ENCODE results near the gene SLC8A1.

Gene SLC8A1

GRCh38 chr2:40372283-40372985 lies 79.5 kb downstream of the SLC8A1 start:
- DNase-seq, result no peak
- TF ChIP-seq GATA1 (IDR thresholded peaks at IDR 0.05; ENCODE audit: low read depth, low read length) (no peak), POLR2A (IDR thresholded peaks at IDR 0.05; ENCODE audit: low read length) (no peak)

GRCh38 chr2:40371525-40372282 lies 80.2 kb downstream of the SLC8A1 start:
- no peak for DNase-seq
- TF ChIP-seq POLR2A (IDR thresholded peaks at IDR 0.05; ENCODE audit: low read length) (no peak), GATA1 (IDR thresholded peaks at IDR 0.05; ENCODE audit: low read depth, low read length) (no peak)

- no peak for TF ChIP-seq POLR2A (IDR thresholded peaks at IDR 0.05; ENCODE audit: low read length)
- DNase-seq, result no peak
Measured at GRCh38 chr2:40370007-40370395, 81.9 kb downstream of the SLC8A1 start.

GRCh38 chr2:40369267-40370006 lies 82.5 kb downstream of the SLC8A1 start:
- DNase-seq, result no peak
- TF ChIP-seq POLR2A (IDR thresholded peaks at IDR 0.05; ENCODE audit: low read length), result no peak
- TF ChIP-seq GATA1 (IDR thresholded peaks at IDR 0.05; ENCODE audit: low read depth, low read length), result no peak

- DNase-seq, result no peak
- TF ChIP-seq GATA1 (IDR thresholded peaks at IDR 0.05; ENCODE audit: low read depth, low read length) (no peak), POLR2A (IDR thresholded peaks at IDR 0.05; ENCODE audit: low read length) (no peak)
Measured at GRCh38 chr2:40367652-40368051, 84.2 kb downstream of the SLC8A1 start.

GRCh38 chr2:40367032-40367431 lies 84.9 kb downstream of the SLC8A1 start:
- DNase-seq, result no peak
- TF ChIP-seq POLR2A (IDR thresholded peaks at IDR 0.05; ENCODE audit: low read length), result no peak
- no peak for TF ChIP-seq GATA1 (IDR thresholded peaks at IDR 0.05; ENCODE audit: low read depth, low read length)

GRCh38 chr2:40364151-40364874 lies 87.6 kb downstream of the SLC8A1 start:
- TF ChIP-seq POLR2A (IDR thresholded peaks at IDR 0.05; ENCODE audit: low read length), result no peak
- TF ChIP-seq GATA1 (IDR thresholded peaks at IDR 0.05; ENCODE audit: low read depth, low read length), result no peak
- DNase-seq, result no peak

GRCh38 chr2:40363631-40364030 lies 88.3 kb downstream of the SLC8A1 start:
- TF ChIP-seq POLR2A (IDR thresholded peaks at IDR 0.05; ENCODE audit: low read length), result no peak
- TF ChIP-seq GATA1 (IDR thresholded peaks at IDR 0.05; ENCODE audit: low read depth, low read length), result no peak
- no peak for DNase-seq

- TF ChIP-seq GATA1 (IDR thresholded peaks at IDR 0.05; ENCODE audit: low read depth, low read length) (no peak), POLR2A (IDR thresholded peaks at IDR 0.05; ENCODE audit: low read length) (no peak)
- no peak for DNase-seq
Measured at GRCh38 chr2:40363231-40363630, 88.7 kb downstream of the SLC8A1 start.

- TF ChIP-seq POLR2A (IDR thresholded peaks at IDR 0.05; ENCODE audit: low read length), result no peak
- TF ChIP-seq GATA1 (IDR thresholded peaks at IDR 0.05; ENCODE audit: low read depth, low read length), result no peak
- no peak for DNase-seq
Measured at GRCh38 chr2:40361478-40361877, 90.4 kb downstream of the SLC8A1 start.

GRCh38 chr2:40360652-40361051 lies 91.2 kb downstream of the SLC8A1 start:
- no peak for DNase-seq
- no peak for TF ChIP-seq POLR2A (IDR thresholded peaks at IDR 0.05; ENCODE audit: low read length)
- TF ChIP-seq GATA1 (IDR thresholded peaks at IDR 0.05; ENCODE audit: low read depth, low read length), result no peak

GRCh38 chr2:40359811-40360210 lies 92.1 kb downstream of the SLC8A1 start:
- TF ChIP-seq POLR2A (IDR thresholded peaks at IDR 0.05; ENCODE audit: low read length), result no peak
- no peak for TF ChIP-seq GATA1 (IDR thresholded peaks at IDR 0.05; ENCODE audit: low read depth, low read length)
- DNase-seq, result no peak

- TF ChIP-seq POLR2A (IDR thresholded peaks at IDR 0.05; ENCODE audit: low read length) (no peak), GATA1 (IDR thresholded peaks at IDR 0.05; ENCODE audit: low read depth, low read length) (no peak)
- DNase-seq, result no peak
Measured at GRCh38 chr2:40358783-40359182, 93.1 kb downstream of the SLC8A1 start.

- no peak for DNase-seq
- TF ChIP-seq GATA1 (IDR thresholded peaks at IDR 0.05; ENCODE audit: low read depth, low read length) (no peak), POLR2A (IDR thresholded peaks at IDR 0.05; ENCODE audit: low read length) (no peak)
Measured at GRCh38 chr2:40357667-40358066, 94.2 kb downstream of the SLC8A1 start.

Data from erythroblast (primary cell).